Glutamatergic neuron (in vitro differentiated cells): ENCODE measurements around the gene CREBBP. TPM values are rescaled to one million over a fixed set of nuclear protein-coding genes. Genes with fewer than 3 reads are reported as not detected.

Experiments used
- DNase-seq: peaks from one replicate; pipeline ENCODE4 v3.0.0; 2022
- H3K27ac Mint-ChIP-seq: one replicate; pipeline ENCODE4 v1.8.0; 2020; ENCODE audit warnings: mild to moderate bottlenecking, mixed read lengths, inconsistent platforms; ENCODE audit not compliant: unreplicated experiment
- H3K27me3 Mint-ChIP-seq: one replicate; pipeline ENCODE4 v1.8.0; 2020; ENCODE audit warnings: mild to moderate bottlenecking, moderate library complexity, mixed read lengths, inconsistent platforms; ENCODE audit not compliant: unreplicated experiment
- H3K36me3 Mint-ChIP-seq: one replicate; pipeline ENCODE4 v1.8.0; 2020; ENCODE audit warnings: mild to moderate bottlenecking, mixed read lengths, inconsistent platforms; ENCODE audit not compliant: unreplicated experiment
- H3K4me1 Mint-ChIP-seq: one replicate; pipeline ENCODE4 v1.8.0; 2020; ENCODE audit warnings: mild to moderate bottlenecking, low read depth, mixed read lengths, inconsistent platforms; ENCODE audit not compliant: unreplicated experiment
- H3K4me3 Mint-ChIP-seq: one replicate; pipeline ENCODE4 v1.8.0; 2020; ENCODE audit warnings: mild to moderate bottlenecking, mixed read lengths, inconsistent platforms; ENCODE audit not compliant: unreplicated experiment
- H3K9me3 Mint-ChIP-seq: one replicate; pipeline ENCODE4 v1.8.0; 2020; ENCODE audit warnings: mild to moderate bottlenecking, moderate library complexity, mixed read lengths, inconsistent platforms; ENCODE audit not compliant: unreplicated experiment
- total RNA-seq: library from RNA; stranded (reverse); fragmentation: NEBNext Ultra II Directional; extraction: Animal tissue kit (Norgen Biotek cat#: 25700); gene quantifications from one replicate; pipeline ENCODE4 v1.2.1, GENCODE V29; 2021; ENCODE audit not compliant: unreplicated experiment
- TF ChIP-seq, protein P1 (sequence below): fragments of 200-600 bp; sonication (generic); IDR thresholded peaks from one replicate; pipeline ENCODE4 v1.5.0; 2021; ENCODE audit not compliant: partially characterized antibody, unreplicated experiment

CREBBP gene
- total RNA-seq, 1 donor from 2014 or later, result 96.9 TPM

DNA sequence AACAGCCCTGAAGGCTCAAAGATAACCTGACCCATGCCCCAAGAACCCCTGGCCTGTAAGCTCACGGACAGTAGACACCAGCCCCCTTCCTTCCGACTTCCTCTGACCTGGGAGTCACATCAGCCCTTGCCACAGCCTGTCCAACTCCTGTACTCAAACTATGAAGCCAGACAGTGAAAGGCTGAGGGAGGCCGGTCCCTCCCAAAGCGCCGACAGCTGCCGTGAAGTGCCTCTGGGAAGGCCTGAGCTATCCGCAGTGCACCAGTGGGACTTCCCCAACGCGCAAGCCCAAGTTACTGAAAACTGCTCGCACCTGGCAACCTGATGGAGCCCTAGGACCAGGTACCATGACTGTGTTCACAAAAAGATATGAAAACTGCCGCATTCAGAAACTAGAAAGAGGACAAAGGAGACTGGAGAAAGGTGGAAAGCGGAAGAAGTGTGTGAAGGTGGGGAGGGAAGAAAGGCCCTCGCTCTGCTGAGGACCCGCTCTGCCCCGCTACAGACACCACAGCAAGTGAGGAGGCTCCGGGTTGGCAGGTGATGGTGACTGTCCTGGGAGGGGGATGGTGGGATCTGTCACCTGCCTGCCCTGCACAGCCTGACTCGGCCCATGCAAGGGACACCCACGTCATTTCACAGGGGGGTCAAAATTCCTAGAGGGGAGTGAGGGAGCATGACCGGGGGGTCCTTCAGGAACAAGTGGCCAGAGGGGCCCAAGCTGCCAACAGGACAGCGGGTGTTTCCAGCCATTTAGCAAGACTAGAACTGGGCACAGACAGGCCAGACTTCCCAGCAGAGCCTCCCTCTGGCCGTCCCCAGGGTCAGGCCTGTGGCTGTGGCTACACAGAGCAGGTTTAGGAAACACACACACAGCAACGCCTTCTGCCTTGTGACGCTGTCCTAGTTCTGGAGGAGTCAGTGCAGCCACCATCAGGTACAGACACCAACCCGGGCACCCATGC is 150.1 kb downstream of the CREBBP start:
- Mint-ChIP-seq H3K27me3 (peaks cover 36% of the 10 kb centered on the region), H3K9me3 (peaks cover 22% of the 10 kb centered on the region), H3K4me3 (peak overlapping the region; percentile 71), H3K36me3 (peaks cover 9% of the 10 kb centered on the region), H3K4me1 (peaks cover 32% of the 10 kb centered on the region), H3K27ac (peak overlapping the region; percentile 89)
- TF ChIP-seq, protein P1, sequence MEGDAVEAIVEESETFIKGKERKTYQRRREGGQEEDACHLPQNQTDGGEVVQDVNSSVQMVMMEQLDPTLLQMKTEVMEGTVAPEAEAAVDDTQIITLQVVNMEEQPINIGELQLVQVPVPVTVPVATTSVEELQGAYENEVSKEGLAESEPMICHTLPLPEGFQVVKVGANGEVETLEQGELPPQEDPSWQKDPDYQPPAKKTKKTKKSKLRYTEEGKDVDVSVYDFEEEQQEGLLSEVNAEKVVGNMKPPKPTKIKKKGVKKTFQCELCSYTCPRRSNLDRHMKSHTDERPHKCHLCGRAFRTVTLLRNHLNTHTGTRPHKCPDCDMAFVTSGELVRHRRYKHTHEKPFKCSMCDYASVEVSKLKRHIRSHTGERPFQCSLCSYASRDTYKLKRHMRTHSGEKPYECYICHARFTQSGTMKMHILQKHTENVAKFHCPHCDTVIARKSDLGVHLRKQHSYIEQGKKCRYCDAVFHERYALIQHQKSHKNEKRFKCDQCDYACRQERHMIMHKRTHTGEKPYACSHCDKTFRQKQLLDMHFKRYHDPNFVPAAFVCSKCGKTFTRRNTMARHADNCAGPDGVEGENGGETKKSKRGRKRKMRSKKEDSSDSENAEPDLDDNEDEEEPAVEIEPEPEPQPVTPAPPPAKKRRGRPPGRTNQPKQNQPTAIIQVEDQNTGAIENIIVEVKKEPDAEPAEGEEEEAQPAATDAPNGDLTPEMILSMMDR, result no peak
- DNase-seq, result peak; percentile 33

- DNase-seq, result no peak
- peak overlapping the region; percentile 89 for H3K27ac Mint-ChIP-seq
- H3K9me3 Mint-ChIP-seq, result peaks cover 22% of the 10 kb centered on the region
- H3K4me3 Mint-ChIP-seq, result no peak overlapping the region
- H3K27me3 Mint-ChIP-seq, result peaks cover 31% of the 10 kb centered on the region
- TF ChIP-seq, protein P1, result no peak
- peaks cover 37% of the 10 kb centered on the region for H3K4me1 Mint-ChIP-seq
- H3K36me3 Mint-ChIP-seq, result peaks cover 9% of the 10 kb centered on the region
Measured at GRCh38 chr16:3729161-3730112, 151.1 kb downstream of the CREBBP start.

- DNase-seq, result no peak
- Mint-ChIP-seq H3K9me3 (peaks cover 20% of the 10 kb centered on the region), H3K27ac (peak overlapping the region; percentile 98), H3K36me3 (peaks cover 5% of the 10 kb centered on the region), H3K4me1 (peaks cover 37% of the 10 kb centered on the region), H3K4me3 (no peak overlapping the region), H3K27me3 (peaks cover 29% of the 10 kb centered on the region)
- TF ChIP-seq, protein P1, result no peak
Measured at GRCh38 chr16:3728424-3729160, 151.9 kb downstream of the CREBBP start.

DNA sequence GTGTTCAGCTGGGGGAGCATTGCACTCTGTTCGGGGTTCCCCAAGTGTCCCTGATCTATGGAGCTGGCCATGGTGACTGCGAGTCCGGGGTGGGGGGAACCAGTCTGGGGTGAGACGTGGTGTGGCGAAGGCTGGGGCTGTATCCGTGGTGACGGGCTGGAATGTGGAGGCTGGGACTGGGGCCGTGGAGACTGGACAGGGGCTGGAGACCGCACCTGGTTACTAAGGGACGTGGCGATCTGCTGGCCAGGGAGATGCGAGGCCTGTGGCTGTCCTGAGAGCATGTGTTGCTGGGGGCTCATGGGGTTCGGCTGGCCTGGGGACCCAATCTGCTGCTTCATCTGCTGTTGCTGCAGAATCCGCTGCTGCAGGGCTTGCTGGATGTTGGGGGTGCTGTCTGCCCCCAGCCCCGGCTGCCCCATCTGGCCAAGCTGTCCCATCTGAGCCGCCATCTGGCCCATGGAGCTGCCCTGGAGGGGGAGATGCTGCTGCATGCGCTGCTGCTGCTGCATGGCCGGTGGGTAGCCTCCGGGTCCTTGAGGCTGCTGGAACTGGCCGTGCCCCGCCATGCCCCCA is 152.6 kb downstream of the CREBBP start:
- peaks cover 37% of the 10 kb centered on the region for H3K4me1 Mint-ChIP-seq
- peak; percentile 78 for DNase-seq
- peaks cover 20% of the 10 kb centered on the region for H3K9me3 Mint-ChIP-seq
- peaks cover 5% of the 10 kb centered on the region for H3K36me3 Mint-ChIP-seq
- H3K4me3 Mint-ChIP-seq, result peak overlapping the region; percentile 34
- peaks cover 27% of the 10 kb centered on the region for H3K27me3 Mint-ChIP-seq
- peak overlapping the region; percentile 98 for H3K27ac Mint-ChIP-seq
- TF ChIP-seq, protein P1, result no peak
